HG03558 (cell line): ENCODE measurements around the gene SLC12A9.
"Not testable (repeated sequence)": the region's sequence is repeated elsewhere in the genome, so short reads cannot be mapped to it uniquely, and the experiment has no call there.

Experiments used
- ATAC-seq: cut with Tn5 transposase; IDR thresholded peaks from one replicate; pipeline ENCODE4 v1.9.1; 2021; ENCODE audit warnings: moderate number of reproducible peaks; ENCODE audit not compliant: unreplicated experiment; ENCODE audit errors: extremely low read depth

SLC12A9 gene

DNA sequence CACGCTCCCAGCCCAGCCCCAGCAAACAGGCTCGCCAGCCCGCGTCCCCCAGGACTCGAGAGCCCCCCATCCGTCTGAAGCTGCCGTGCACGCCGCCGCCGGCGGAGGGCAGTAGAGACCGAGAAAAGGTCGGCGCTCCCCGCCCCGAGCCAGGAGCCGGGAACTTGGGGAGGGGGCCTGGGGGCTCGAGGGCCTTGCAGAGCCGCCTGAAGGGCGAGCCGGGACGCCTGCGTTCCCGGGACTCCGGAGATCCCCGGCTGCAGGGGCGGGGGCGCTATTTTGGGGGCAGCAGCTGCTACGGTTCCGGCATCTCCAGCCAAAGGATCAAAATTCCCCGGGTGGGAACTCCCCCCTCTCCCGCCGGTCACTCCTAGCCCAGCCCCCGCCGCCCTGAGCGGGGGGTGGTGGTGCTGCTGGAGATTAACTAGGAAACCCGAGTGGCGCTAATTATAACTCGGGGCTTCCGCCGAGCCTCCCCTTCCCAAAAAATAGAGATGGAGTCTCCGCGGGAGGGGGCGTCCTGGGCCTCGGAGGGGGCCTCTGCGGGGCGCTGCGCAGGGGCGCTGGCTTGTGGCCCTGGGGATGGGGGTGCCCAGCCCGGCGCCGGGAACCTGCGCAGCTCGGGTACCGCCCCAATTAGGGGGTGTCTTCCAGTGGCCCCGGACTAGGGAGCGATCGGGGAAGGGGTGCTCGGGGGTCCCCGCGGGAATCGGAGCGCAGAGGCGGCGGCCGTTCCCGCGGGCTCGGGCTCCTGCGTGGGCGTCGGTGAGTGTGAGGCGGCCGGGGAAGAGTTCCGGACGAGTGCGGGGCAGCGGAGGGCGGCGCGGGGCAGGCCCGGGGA, 42.6 kb downstream of the SLC12A9 start:
- ATAC-seq: no peak

DNA sequence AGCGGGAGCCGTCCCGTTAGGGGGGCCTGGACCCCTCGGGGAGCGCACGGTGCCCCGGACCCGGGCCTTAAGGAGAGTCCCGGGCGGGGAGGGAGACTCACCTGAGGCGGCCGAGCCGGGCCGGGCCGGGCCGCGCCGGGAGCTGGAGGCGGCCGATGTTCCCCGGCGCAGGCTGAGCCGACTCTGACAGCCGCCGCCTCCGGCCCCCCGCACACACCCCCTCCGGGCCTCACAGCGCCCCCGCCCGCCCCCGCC, 43.1 kb downstream of the SLC12A9 start, which contains the start of gene ACHE:
TSS of gene ACHE (minus strand) at position 188 of the 255 bp plus-strand sequence. CDS start 1,656 bp downstream, outside the sequence.
- ATAC-seq: no peak

DNA sequence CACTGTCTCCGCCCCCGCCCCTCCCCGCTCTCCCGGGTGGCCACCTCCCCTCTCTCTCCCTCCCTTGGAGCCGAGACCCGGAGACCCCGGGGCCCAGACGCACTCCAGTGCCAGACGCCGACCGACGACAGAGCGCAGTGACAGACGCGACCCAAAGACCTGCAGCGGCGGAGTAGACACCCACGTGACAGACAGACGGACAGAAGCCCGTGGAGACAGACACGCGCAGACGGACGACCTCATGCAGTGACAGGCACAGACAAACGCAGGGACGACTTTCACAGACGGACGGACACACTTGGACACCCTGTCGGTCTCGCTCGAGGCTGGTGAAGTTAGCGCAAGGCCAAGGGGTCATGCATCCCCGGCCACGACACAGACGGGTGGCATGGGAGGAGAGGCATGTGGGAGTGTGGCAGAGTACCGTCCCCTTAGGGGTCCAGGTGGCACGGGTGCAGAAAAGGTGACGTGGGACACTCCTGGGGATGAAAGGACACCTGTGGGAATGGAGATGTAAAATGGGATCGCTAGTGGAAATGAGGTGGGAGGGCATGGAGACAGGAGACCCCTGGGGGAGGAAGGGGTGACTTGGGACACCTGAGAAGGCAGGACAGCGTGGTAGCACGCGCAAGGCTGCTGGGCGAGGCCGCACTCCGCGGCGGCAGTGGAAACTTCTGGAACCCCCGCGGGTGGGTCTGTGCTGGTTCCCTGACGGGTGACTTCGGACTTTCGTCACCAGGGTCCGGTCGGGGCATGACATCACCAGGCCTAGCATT, 43.6 kb downstream of the SLC12A9 start:
- no peak for ATAC-seq

DNA sequence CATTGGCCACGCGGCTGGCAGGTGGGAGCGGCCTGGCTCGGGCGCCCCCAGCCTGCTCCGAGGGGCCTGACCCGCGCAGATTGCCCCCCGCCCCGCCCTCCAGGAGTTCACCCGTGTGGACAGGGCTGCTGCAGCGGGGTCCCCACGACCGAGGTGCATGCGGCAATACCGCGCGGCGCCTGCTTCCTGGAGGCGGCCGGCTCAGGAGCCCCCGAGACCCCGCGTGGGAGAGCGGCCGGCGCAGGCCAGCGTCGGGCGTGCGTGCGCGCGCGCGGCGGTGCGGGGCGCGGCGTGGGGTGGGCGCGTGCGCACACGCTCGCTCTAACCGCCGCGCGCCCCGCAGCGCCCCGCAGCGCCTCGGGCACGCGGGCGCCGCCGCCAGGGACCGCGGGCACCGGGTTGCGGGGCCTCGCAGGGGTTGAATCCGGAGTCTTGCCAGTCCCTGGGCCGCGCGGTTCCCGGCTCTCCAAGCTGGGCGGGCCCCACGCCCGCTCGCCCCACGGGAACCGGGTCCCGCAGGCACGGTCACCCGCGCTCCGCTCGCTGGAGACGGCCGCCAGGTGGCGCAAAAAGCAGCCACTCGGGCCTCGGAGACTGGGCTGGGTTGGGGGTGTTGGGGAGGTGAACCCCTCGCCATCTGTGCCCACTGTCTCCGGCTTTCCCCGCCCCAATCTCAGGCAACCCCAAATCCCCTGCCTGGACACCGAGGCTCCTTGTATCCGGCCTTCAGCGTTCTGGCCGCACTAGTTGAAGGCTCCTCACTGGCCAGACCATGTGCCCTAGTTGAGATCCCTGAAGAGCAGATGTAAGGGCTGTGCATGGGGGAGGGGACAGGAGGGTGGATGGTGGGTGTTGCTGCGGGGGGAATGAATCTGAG, 44.5 kb downstream of the SLC12A9 start:
- ATAC-seq: no peak

DNA sequence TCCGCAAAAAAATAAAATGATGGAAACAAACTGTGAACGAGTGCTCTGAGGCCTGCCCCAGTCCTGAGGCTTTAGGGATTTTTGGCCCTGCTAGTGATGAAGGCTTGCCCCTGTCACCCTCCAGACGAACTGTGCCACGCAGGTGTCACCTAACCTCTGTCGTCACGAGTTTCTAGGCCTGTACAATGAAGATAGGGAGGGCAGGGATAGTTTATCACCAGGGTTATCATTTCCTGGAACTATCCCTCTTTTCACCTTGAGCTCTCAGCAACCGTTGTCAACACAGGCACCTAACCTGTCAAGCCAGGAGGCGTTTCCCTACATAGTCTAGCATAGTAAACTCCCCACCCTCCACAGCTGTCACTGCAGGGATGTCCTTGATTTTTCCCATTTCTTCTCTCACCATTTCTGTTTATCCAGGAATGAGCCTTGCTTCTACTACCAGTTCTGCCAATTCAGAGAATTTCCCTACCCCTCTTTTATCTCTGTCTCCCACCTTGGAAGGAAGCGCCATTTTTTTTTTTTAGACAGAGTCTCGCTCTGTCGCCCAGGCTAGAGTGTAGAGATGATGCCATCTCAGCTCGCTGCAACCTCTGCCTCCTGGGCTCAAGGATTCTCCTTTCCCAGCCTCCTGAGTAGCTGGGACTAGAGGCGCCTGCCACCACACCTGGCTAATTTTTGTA, 45.4 kb downstream of the SLC12A9 start:
- ATAC-seq: no peak

DNA sequence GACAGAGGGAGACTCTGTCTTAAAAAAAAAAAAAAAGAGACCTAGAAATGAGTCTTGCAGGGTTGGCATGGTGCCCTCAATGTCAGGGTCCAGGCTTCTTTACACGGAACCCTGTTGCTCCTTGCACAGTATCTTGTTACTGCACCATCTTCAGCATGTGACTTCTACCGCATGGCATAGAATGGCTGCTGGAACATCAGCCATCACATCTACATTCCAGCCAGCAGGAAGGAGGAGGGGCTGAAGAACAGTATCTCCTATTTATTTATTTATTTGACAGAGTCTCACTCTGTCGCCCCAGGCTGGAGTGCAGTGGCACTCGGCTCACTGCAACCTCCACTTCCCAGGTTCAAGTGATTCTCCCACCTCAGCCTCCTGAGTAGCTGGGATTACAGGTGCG, 46.9 kb downstream of the SLC12A9 start:
- no peak for ATAC-seq

DNA sequence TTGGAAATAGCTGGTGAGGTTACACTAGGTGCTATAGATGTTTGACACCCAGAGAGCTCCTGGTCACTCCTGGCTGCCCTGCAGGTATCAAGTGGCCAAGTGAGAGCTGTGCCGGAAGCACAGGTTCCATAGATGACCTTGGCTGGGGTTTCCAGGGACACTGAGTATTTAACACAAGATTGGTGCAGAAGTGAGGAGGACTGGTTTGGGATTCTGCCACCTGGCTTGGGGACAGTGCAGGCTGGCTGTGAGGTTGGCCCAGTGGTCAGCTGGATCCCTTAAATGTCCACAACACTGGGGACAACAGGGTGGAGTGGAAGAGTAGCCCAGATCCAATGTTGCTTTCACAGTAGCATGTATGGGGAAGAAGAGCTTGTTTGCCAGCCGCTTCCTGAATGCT, 48.5 kb downstream of the SLC12A9 start:
- no peak for ATAC-seq

DNA sequence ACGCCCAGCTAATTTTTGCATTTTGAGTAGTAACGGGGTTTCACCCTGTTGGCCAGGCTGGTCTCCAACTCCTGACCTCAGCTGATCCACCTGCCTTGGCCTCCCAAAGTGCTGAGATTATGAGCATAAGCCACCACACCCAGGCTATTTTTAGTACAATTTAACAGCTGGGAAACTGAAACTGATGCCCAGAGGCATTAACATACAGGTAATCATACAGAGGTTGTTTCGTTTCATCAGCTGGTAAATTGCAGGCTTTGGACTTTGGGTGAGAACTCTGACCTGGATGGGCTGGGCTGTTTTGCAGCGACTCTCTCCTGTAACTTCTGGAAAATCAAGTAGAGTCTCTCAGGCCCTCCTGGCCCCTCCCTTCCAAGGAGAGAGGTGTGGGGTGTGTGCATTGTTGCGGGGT, 49.4 kb downstream of the SLC12A9 start:
- ATAC-seq: no peak

DNA sequence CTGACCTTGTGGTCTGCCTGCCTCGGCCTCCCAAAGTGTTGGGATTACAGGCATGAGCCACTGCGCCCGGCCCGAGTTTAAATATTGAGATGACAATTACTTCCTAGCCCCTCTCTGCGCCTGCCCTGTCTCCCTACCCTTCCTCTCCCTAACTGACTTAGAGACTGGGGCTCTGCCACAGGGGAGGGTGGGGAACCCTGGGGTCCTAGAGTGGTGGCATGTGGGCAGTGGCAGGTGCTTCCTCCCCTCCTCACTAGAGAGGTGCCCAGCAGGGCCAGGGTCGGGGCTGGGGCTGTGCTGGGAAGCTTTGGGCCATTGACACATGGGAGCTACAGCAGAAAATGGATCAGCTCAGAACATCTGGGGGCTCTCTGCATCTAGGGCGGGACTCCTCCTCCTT, 50.1 kb downstream of the SLC12A9 start:
- no peak for ATAC-seq

DNA sequence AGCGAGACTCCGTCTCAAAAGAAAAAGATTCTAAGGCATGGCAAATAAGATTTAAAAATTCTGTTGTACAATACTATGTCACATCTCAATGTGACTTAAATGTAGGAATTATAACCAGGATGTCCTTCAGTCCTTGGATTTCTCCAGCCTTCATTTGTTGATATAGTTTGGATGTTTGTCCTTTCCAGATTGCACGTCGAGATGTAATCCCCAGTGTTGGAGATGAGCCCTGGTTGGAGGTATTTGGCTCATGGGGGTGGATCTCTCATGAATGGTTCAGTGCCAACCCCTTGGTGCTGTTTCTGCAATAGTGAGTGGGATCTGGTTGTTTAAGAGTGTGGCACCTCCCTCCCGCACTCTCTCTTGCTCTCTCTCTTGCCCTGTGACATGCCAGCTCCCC, 56.0 kb downstream of the SLC12A9 start:
- no peak for ATAC-seq

DNA sequence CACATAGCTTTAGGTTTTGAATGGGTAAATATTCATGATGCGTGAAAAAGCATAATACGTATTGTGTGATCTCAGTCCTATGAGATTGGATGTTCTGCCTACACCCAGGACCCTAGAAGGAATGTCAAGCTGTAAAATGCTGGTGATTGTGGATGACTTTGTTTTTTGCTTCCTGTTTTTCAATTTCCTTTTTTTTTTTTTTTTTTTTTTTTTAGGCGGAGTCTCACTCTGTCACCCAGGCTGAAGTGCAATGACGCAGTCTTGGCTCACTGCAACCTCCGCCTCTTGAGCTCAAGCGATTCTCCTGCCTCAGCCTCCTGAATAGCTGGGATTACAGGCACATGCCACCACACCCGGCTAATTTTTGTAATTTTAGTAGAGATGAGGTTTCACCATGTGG, 57.9 kb downstream of the SLC12A9 start:
- not testable (repeated sequence) for ATAC-seq

DNA sequence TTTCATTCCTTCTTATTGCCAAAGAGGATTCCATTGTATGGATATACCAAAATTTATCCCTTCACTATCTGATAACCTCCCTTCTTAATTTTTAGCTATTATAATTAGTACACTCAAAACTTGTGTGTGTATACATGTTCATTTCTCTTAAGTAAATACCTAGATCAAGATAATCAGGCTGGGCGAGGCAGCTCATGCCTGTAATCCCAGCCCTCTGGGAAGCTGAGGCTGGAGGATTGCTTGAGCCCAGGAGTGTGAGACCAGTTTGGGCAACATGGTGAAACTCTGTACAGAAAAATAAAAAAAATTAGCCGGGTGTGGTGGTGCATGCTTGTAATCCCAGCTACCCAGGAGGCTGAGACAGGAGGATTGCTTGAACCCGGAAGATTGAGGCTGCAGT, 59.0 kb downstream of the SLC12A9 start:
- no peak for ATAC-seq

DNA sequence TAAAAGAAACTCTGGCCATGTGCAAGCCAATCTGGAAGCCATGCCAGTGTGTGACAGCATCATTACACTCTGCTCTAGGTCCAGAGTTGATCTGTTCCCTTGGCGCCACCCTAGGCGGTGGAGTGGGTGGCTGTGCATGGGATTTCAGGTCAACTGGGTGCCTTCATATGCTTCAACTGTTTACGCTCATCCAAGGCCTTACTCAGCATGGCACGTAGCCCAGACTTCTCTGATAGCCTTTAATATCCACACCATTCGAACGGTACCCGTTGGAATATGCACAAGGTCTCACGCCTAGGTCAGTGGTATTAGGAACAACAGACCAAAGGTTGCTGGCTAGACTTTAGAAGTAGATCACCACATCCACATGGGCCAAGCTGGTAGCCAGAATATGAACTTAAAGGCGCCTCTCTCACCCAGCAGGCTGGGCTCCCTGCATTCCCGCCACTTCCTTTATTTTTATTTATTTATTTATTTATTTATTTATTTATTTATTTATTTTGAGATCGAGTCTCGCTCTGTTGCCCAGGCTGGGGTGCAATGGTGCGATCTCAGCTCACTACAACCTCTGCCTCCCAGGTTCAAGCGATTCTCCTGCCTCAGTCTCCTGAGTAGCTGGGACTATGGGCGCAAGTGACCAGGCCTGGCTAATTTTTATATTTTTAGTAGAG, 61.8 kb downstream of the SLC12A9 start:
- no peak for ATAC-seq

DNA sequence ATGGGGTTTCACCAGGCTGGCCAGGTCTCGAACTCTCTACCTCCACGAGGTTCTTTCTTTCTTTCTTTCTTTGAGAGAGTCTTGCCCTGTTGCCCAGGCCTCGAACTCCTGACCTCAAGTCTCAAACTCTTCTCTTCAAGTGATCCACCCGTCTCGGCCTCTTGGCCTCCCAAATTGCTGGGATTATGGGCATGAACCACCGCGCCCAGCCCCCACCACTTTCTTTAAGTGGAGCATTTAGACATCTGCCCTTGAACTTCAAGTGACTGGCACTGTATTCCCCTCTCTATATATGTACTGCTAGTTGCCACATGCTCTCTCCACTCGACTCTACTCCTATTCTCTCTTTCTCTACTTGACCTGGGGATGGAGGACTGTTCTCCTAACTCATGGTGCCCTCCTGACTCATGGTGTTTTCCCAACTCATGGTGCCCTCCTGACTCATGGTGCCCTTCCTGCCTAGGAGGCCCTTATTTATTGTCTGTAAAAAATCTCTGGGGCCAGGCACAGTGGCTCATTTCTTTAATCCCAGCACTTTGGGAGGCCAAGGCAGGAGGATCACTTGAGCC, 62.5 kb downstream of the SLC12A9 start:
- no peak for ATAC-seq
